Tibial artery (tissue), 4 donors: ENCODE measurements around the gene YBX1.
"Not testable (repeated sequence)": the region's sequence is repeated elsewhere in the genome, so short reads cannot be mapped to it uniquely, and the experiment has no call there.

Experiments used
- DNase-seq, 2 donors: peaks; one replicate each; pipeline ENCODE4 v3.0.0-alpha.2; 2019
- H3K27ac ChIP-seq, 2 donors: fragments of 200-600 bp; sonication (generic) in 1 of 2; 1 replicate in 1 of 2; 2 replicates in 1 of 2; pipeline ENCODE4 v1.5.1; 2018 to 2019; ENCODE audit warnings: mild to moderate bottlenecking in 1 of 2
- H3K27me3 ChIP-seq, 2 donors: fragments of 200-600 bp; sonication (generic) in 1 of 2; one replicate each; pipeline versions ENCODE4 v1.5.1 to v1.6.0; 2016 to 2019
- H3K36me3 ChIP-seq, 3 donors: fragments of 200-600 bp; sonication (generic) in 2 of 3; one replicate each; pipeline ENCODE4 v1.5.1; 2016 to 2019; ENCODE audit warnings: mild to moderate bottlenecking in 2 of 3
- H3K4me1 ChIP-seq, 4 donors: fragments of 200-600 bp; sonication (generic) in 2 of 4; 1 replicate in 3 of 4; 2 replicates in 1 of 4; pipeline ENCODE4 v1.5.1; 2016 to 2019
- H3K4me3 ChIP-seq, 2 donors: fragments of 200-600 bp; sonication (generic) in 1 of 2; 1 replicate in 1 of 2; 2 replicates in 1 of 2; pipeline ENCODE4 v1.5.1; 2018 to 2019; ENCODE audit warnings: mild to moderate bottlenecking in 2 of 2
- H3K9me3 ChIP-seq, 3 donors: fragments of 200-600 bp; sonication (generic) in 1 of 3; one replicate each; pipeline ENCODE4 v1.5.1; 2016 to 2019
- intact Hi-C: fragments of 100-400 bp; cut with DNase I; formaldehyde crosslinking; loops from one replicate; pipeline ENCODE4 v1.15.0; 2023; ENCODE audit warnings: low total_unique reads
- TF ChIP-seq, protein P1 (sequence below), 2 experiments: fragments of 200-600 bp in 1 of 2; fragments of 450-650 bp in 1 of 2; IDR thresholded peaks; one replicate each; pipeline ENCODE4 v1.5.1; 2017 to 2019; ENCODE audit warnings: antibody characterized with exemption in 2 of 2, mild to moderate bottlenecking in 1 of 2, moderate library complexity in 1 of 2

YBX1 gene

DNA sequence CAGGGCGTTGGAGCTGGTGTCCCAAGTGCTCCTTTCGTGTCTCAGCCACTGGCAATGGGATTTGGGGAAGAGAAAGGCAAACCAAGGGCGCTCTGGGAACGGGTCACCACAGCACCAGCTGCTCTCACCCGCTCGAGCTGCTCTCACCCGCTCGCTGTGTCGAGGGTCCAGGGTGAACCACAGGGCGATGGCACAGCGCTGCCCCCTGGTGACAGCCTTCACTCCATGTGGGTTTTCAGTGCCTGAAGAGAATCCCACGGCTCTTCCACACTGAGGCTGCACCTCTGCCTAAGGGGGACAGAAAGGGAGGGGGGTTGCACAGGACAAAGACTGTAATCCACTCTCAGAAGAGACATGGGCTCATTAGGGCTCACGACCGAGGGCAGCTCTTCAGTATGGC, 64.9 kb downstream of the YBX1 start:
- DNase-seq = no peak
- TF ChIP-seq, protein P1, sequence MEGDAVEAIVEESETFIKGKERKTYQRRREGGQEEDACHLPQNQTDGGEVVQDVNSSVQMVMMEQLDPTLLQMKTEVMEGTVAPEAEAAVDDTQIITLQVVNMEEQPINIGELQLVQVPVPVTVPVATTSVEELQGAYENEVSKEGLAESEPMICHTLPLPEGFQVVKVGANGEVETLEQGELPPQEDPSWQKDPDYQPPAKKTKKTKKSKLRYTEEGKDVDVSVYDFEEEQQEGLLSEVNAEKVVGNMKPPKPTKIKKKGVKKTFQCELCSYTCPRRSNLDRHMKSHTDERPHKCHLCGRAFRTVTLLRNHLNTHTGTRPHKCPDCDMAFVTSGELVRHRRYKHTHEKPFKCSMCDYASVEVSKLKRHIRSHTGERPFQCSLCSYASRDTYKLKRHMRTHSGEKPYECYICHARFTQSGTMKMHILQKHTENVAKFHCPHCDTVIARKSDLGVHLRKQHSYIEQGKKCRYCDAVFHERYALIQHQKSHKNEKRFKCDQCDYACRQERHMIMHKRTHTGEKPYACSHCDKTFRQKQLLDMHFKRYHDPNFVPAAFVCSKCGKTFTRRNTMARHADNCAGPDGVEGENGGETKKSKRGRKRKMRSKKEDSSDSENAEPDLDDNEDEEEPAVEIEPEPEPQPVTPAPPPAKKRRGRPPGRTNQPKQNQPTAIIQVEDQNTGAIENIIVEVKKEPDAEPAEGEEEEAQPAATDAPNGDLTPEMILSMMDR (IDR thresholded peaks at IDR 0.05) = peak; percentile 29 to 49
- peaks cover 28 to 66% (median 52%) of the 10 kb centered on the region in 3 donors for H3K36me3 ChIP-seq
- no peaks in the 10 kb centered on the region for H3K27me3 ChIP-seq
- no peak overlapping the region for H3K27ac ChIP-seq
- no peak overlapping the region for H3K4me3 ChIP-seq
- intact Hi-C loops = loop anchor here (10.0 kb wide), 1 partner anchor 162 kb away; no protein-coding TSS in a partner anchor
- no peaks in the 10 kb centered on the region for H3K4me1 ChIP-seq
- H3K9me3 ChIP-seq = no peaks in the 10 kb centered on the region

DNA sequence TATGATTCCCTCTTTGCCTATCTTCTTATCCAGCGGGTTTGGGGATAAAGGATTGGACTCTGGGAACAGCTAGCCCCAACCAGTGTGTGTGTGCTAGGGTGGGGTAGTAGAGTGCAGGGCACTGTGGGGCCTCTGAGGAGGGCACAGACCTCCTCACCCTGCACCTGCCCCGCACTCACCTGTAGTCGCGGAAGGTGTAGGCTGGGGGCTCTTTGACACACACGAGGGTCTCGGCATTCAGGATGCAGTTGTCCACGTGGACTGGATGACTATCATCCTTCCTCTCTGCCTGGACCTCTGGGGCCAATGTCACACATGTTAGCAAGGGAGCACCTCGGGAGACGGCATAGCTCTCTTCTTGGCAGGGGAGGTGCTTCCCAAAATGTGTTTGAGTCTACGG, 65.8 kb downstream of the YBX1 start:
- intact Hi-C loops = loop anchor here (10.0 kb wide), 1 partner anchor 163 kb away; no protein-coding TSS in a partner anchor
- Histone ChIP-seq H3K4me3 (no peak overlapping the region), H3K27me3 (no peaks in the 10 kb centered on the region), H3K36me3 (peaks cover 37 to 75% (median 61%) of the 10 kb centered on the region in 3 donors), H3K27ac (no peak overlapping the region), H3K4me1 (no peaks in the 10 kb centered on the region), H3K9me3 (no peaks in the 10 kb centered on the region)
- DNase-seq = no peak
- TF ChIP-seq, protein P1 (IDR thresholded peaks at IDR 0.05) = no peak

DNA sequence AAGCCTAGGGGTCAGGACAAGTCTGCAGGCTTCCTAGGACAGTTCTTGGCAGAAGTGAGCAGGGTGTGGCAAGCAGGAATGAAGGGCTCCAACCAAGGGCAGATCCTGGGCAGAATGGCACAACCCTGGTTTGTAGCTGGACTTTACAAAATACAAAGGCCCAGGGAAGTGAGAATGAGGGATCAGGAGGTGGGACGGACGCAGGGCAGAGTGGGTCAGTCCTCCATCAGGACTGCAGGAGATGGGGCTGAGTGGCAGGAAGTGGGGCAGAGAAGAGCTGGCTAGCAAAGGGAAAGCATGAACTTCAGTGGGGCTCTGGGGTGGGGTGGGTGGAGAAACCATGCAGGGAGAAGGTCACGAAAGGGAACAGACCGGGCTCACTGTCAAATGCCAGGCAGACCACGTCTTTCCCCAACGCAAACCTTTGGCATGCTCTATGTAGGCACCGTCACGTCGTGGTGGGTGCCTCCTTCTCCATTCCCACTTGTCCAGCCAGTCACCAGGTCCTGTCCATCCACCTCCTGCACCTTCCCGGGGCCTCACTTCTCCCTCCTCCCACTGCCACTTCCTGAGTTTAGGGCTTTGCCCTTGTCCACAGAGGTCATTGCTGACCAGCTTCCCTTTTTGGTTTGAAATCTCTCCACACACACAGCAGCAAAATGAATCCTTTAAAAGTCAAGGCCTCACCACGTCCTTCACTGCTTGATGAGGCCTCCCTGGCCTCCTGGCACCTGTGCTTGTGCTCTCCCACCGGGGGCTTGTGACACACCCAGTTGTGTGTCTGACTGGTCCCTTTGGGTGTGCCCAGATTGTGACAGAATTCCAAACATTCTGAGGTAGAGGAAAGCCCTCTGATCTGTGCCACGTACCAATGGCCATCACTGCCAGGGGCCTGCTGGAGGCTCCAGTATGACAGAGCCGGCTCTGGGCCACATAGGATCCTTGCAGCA, 66.5 kb downstream of the YBX1 start:
- no peaks in the 10 kb centered on the region for H3K27me3 ChIP-seq
- DNase-seq = no peak
- no peak overlapping the region for H3K27ac ChIP-seq
- intact Hi-C loops = loop anchor here (10.0 kb wide), 1 partner anchor 164 kb away; no protein-coding TSS in a partner anchor
- no peak overlapping the region for H3K4me3 ChIP-seq
- no peaks in the 10 kb centered on the region for H3K9me3 ChIP-seq
- H3K36me3 ChIP-seq = peaks cover 44 to 81% (median 68%) of the 10 kb centered on the region in 3 donors
- TF ChIP-seq, protein P1 (IDR thresholded peaks at IDR 0.05) = no peak
- no peaks in the 10 kb centered on the region for H3K4me1 ChIP-seq

DNA sequence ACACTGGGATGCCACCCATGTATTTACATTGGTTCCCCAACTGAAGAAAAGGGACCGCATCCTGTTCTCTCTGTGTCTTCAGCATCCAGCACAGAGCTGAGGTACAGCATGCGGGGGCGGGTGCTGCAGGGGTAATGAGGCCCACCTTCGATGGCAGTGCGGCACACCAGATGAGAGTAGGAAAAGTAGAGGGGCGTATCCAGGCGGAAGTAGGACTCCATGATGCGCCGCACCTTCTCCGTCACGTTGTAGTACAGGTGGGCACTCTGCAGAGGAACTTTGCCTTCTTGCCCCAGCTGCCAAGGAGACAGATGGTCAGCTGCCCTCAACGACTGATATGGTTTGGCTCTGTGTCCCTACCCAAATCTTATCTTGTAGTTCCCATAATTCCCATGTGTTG, 67.8 kb downstream of the YBX1 start:
- Histone ChIP-seq H3K27ac (no peak overlapping the region), H3K9me3 (no peaks in the 10 kb centered on the region), H3K4me3 (no peak overlapping the region), H3K36me3 (peaks cover 57 to 92% (median 81%) of the 10 kb centered on the region in 3 donors), H3K4me1 (no peaks in the 10 kb centered on the region), H3K27me3 (no peaks in the 10 kb centered on the region)
- TF ChIP-seq, protein P1 (IDR thresholded peaks at IDR 0.05) = no peak
- intact Hi-C loops = no loop called here
- DNase-seq = no peak

DNA sequence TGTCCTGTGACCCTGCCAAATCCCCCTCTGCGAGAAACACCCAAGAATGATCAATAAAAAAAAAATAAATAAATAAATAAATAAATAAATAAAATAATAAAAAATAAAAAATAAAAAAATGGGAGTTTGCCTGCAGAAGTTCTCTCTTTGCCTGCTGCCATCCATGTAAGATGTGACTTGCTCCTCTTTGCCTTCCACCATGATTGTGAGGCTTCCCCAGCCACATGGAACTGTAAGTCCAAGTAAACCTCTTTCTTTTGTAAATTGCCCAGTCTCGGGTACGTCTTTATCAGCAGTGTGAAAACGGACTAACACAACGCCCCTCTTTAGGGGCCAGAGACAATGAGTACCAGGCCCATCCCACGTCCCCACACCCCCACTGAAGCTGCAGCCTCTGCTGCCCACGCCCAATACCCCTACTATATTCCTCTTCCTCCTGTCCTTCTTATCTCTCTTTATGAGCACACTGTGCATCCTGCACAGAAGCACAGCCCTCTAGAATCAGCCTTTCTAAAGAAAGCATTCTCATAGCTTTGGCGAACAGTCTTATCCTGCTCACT, 69.4 kb downstream of the YBX1 start:
- intact Hi-C loops, H3K4me1 ChIP-seq, H3K27ac ChIP-seq, DNase-seq, H3K27me3 ChIP-seq, H3K9me3 ChIP-seq, H3K4me3 ChIP-seq: not testable (repeated sequence)
- peaks cover 69 to 92% (median 86%) of the 10 kb centered on the region in 3 donors for H3K36me3 ChIP-seq

DNA sequence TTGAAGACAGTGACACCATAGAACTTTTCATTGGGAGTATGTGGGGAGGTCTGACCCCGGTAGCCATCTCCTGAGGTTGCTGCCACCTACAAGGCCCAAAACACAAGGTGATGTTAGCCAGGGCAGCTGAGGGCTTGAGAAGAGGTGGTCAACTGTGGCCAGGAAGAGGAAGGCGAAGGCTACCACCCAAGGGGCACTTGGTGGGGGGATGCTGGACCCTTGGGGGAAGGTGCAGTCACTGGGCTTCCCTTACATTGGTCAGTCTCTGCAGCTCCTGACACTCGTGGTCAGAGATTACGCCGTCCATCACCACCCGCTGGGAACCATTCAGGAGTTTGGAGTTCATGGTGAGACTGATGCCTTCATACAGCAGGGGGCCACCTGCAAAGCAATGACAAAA, 70.1 kb downstream of the YBX1 start:
- Histone ChIP-seq H3K36me3 (peaks cover 72 to 92% (median 84%) of the 10 kb centered on the region in 3 donors), H3K9me3 (no peaks in the 10 kb centered on the region), H3K27me3 (no peaks in the 10 kb centered on the region), H3K27ac (no peak overlapping the region), H3K4me1 (no peaks in the 10 kb centered on the region), H3K4me3 (no peak overlapping the region)
- TF ChIP-seq, protein P1 (IDR thresholded peaks at IDR 0.05) = no peak
- no peak for DNase-seq
- intact Hi-C loops = no loop called here
